HepG2 (cell line): ENCODE measurements around the gene DKKL1. TPM values are rescaled to one million over a fixed set of nuclear protein-coding genes. Genes with fewer than 3 reads are reported as not detected.

ENCODE experiments used
- ATAC-seq: fragments of 200-7000 bp; cut with Tn5 transposase; 3 replicates; pipeline ENCODE4 v1.9.1; 2020; ENCODE audit warnings: mild to moderate bottlenecking, moderate library complexity
- BruUV-seq: library from RNA; stranded (reverse); fragments of 400-500 nt; replicated peaks from 2 replicates; lab custom pipeline; 2021; lab: Mats Ljungman, UMichigan
- CTCF ChIA-PET: fragments of 300-600 bp; formaldehyde crosslinking; extraction: SDS; loops from one replicate; lab custom pipeline; 2021; ENCODE audit warnings: low total read pairs, inconsistent platforms, low intra/inter-chr PET ratio; lab: Yijun Ruan, JAX
- POLR2A ChIA-PET: fragments of 350-600 bp; sonication (Branson Sonifier 250); formaldehyde crosslinking; loops from one replicate; lab custom pipeline; 2020; ENCODE audit warnings: antibody characterized with exemption, inconsistent platforms; lab: Yijun Ruan, JAX
- DNase-seq: peaks from one replicate; pipeline ENCODE4 v3.0.0-alpha.2; 2015; ENCODE audit warnings: low spot score
- FAIRE-seq: peaks from 3 replicates; lab custom pipeline; 2011; peaks lifted over from hg19 to GRCh38; lab: Jason Lieb, UNC
- H2AFZ ChIP-seq: one replicate; pipeline ENCODE4 v1.6.1; 2011; ENCODE audit warnings: low read length, inconsistent platforms
- H3K27ac ChIP-seq: fragments of 300-600 bp; 3 replicates; pipeline ENCODE4 v1.8.0; 2011; ENCODE audit warnings: mixed run types, mild to moderate bottlenecking, mixed read lengths, low read length, inconsistent platforms; ENCODE audit not compliant: insufficient read depth; ENCODE audit errors: extremely low read length
- H3K27me3 ChIP-seq, 2 experiments: fragments of 200-600 bp in 1 of 2; 2 replicates in 1 of 2; 3 replicates in 1 of 2; pipeline versions ENCODE4 v1.6.0 to v1.8.0; 2011; ENCODE audit warnings: low read length in 2 of 2, mild to moderate bottlenecking in 2 of 2, moderate library complexity in 2 of 2, inconsistent platforms in 1 of 2; ENCODE audit not compliant: insufficient read depth in 2 of 2, control insufficient read depth in 1 of 2
- H3K36me3 ChIP-seq, 2 experiments: fragments of 200-600 bp in 1 of 2; replicated peaks in 1 of 2; 2 replicates in 1 of 2; 3 replicates in 1 of 2; pipeline versions ENCODE4 v1.5.1 to v1.8.0; 2011; ENCODE audit warnings: low read length in 2 of 2, inconsistent platforms in 1 of 2; ENCODE audit not compliant: insufficient read depth in 2 of 2, control insufficient read depth in 1 of 2
- H3K4me1 ChIP-seq: 2 replicates; pipeline ENCODE4 v1.5.1; 2012; ENCODE audit warnings: low read length, inconsistent platforms; ENCODE audit not compliant: insufficient read depth
- H3K4me2 ChIP-seq: 2 replicates; pipeline ENCODE4 v1.6.0; 2011; ENCODE audit warnings: low read depth, low read length, inconsistent platforms
- H3K4me3 ChIP-seq, 3 experiments: fragments of 200-600 bp in 1 of 3; sonication (generic), shearing (Covaris generic) in 1 of 3; replicated peaks in 1 of 3; 2 replicates each; pipeline ENCODE4 v1.5.1; 2011 to 2016; ENCODE audit warnings: low read length in 3 of 3, inconsistent platforms in 2 of 3, low read depth in 2 of 3, mild to moderate bottlenecking in 2 of 3, control low read depth in 1 of 3, mixed read lengths in 1 of 3; ENCODE audit not compliant: insufficient read depth in 1 of 3
- H3K79me2 ChIP-seq: one replicate; pipeline ENCODE4 v1.6.1; 2011; ENCODE audit warnings: low read length, inconsistent platforms; ENCODE audit not compliant: insufficient read depth
- H3K9ac ChIP-seq: 2 replicates; pipeline ENCODE4 v1.6.0; 2011; ENCODE audit warnings: mild to moderate bottlenecking, low read depth, low read length, inconsistent platforms; ENCODE audit not compliant: insufficient read depth
- H3K9me3 ChIP-seq: 2 replicates; pipeline ENCODE4 v1.5.1; 2012; ENCODE audit warnings: mild to moderate bottlenecking, low read length
- H4K20me1 ChIP-seq: 2 replicates; pipeline ENCODE4 v1.6.0; 2011; ENCODE audit warnings: inconsistent platforms, mild to moderate bottlenecking, low read length, moderate library complexity; ENCODE audit not compliant: insufficient read depth
- ATF1 ChIP-seq: IDR thresholded peaks from 2 replicates; pipeline ENCODE4 v1.6.1; 2016; ENCODE audit warnings: mild to moderate bottlenecking, control low read depth
- DMAP1 ChIP-seq: IDR thresholded peaks from 2 replicates; pipeline ENCODE4 v1.6.1; 2016
- EED ChIP-seq: sonication (generic); formaldehyde crosslinking; IDR thresholded peaks from 2 replicates; pipeline ENCODE4 v1.5.0; 2020; ENCODE audit warnings: mild to moderate bottlenecking, missing genetic modification reagents
- FOXK2 ChIP-seq: fragments of 450-650 bp; IDR thresholded peaks from 2 replicates; pipeline ENCODE4 v1.6.1; 2016
- HDAC2 ChIP-seq: sonication (generic); formaldehyde crosslinking; IDR thresholded peaks from 2 replicates; pipeline ENCODE4 v1.4.0; 2020; ENCODE audit warnings: missing genetic modification reagents
- NFATC3 ChIP-seq: sonication (generic); formaldehyde crosslinking; IDR thresholded peaks from 2 replicates; pipeline ENCODE4 v1.5.1; 2020; ENCODE audit warnings: mild to moderate bottlenecking, missing genetic modification reagents
- PAXIP1 ChIP-seq: sonication (generic); formaldehyde crosslinking; conservative IDR thresholded peaks from 2 replicates; pipeline ENCODE4 v1.4.0; 2020; ENCODE audit warnings: mild to moderate bottlenecking, missing genetic modification reagents, moderate library complexity
- PLRG1 ChIP-seq: fragments of 450-650 bp; conservative IDR thresholded peaks from 2 replicates; pipeline ENCODE4 v1.6.1; 2016
- PRPF4 ChIP-seq: fragments of 200-400 bp; formaldehyde crosslinking; IDR thresholded peaks from 2 replicates; pipeline ENCODE4 v1.6.1; 2016; ENCODE audit warnings: low read length, low read depth; ENCODE audit not compliant: poor library complexity, severe bottlenecking
- SALL1 ChIP-seq: sonication (generic); formaldehyde crosslinking; IDR thresholded peaks from 2 replicates; pipeline ENCODE4 v1.8.0; 2022; ENCODE audit warnings: mild to moderate bottlenecking, missing genetic modification reagents
- TAF1 ChIP-seq: sonication (generic); formaldehyde crosslinking; IDR thresholded peaks from 2 replicates; pipeline ENCODE4 v1.4.0; 2020; ENCODE audit warnings: missing genetic modification reagents
- TBP ChIP-seq: sonication (generic); formaldehyde crosslinking; IDR thresholded peaks from 2 replicates; pipeline ENCODE4 v1.5.0; 2020; ENCODE audit warnings: missing genetic modification reagents
- ZFAT ChIP-seq: sonication (generic); formaldehyde crosslinking; conservative IDR thresholded peaks from 2 replicates; pipeline ENCODE4 v1.8.1; 2023; ENCODE audit warnings: missing genetic modification reagents, inconsistent platforms
- ZMAT5 ChIP-seq: sonication (generic); formaldehyde crosslinking; IDR thresholded peaks from 2 replicates; pipeline ENCODE4 v1.5.0; 2020; ENCODE audit warnings: mild to moderate bottlenecking, low read depth, missing genetic modification reagents, borderline replicate concordance
- ZNF614 ChIP-seq: IDR thresholded peaks from 2 replicates; pipeline ENCODE4 v1.6.1; 2018; ENCODE audit warnings: missing biosample characterization, missing genetic modification reagents, inconsistent platforms, borderline replicate concordance
- ZNF761 ChIP-seq: sonication (generic); formaldehyde crosslinking; conservative IDR thresholded peaks from 2 replicates; pipeline ENCODE4 v1.4.0; 2020; ENCODE audit warnings: mild to moderate bottlenecking, missing genetic modification reagents
- WGBS: methylation state at CpG from one replicate; pipeline ENCODE4 v1.1.6; 2017; ENCODE audit warnings: low lambda C conversion rate; 5-methylcytosine and 5-hydroxymethylcytosine counted together
- in situ Hi-C: cut with HindIII; loops from 2 replicates; pipeline ENCODE4 v1.10.0; 2017; ENCODE audit warnings: low pct_unique_long_range_greater_than_20kb; ENCODE audit not compliant: extremely low pct_ligation_motif_present
- intact Hi-C: fragments of 100-400 bp; cut with micrococcal nuclease; formaldehyde crosslinking; loops from one replicate; pipeline ENCODE4 v1.10.0; 2022; ENCODE audit not compliant: unreplicated experiment
- polyA plus RNA-seq, 8 experiments: library from polyadenylated mRNA; depleted of rRNA in 3 of 8; stranded (reverse) in 7 of 8; unstranded in 1 of 8; fragments of >200 nt; fragmentation: Illumina TruSeq in 4 of 8; extraction: Trizol in 4 of 8; gene quantifications; 2 replicates each; pipeline versions ENCODE4 v1.2.1 to v1.2.3, GENCODE V29; 2011 to 2016; ENCODE audit warnings: low read depth in 4 of 8, missing spikeins in 1 of 8, mixed read lengths in 1 of 8; ENCODE audit not compliant: insufficient read depth in 1 of 8
- total RNA-seq, 5 experiments: library from RNA; depleted of rRNA; stranded (reverse); fragments of >200 nt; fragmentation: Illumina TruSeq; extraction: Trizol; gene quantifications; 2 replicates each; pipeline ENCODE4 v1.2.3, GENCODE V29; 2016; ENCODE audit warnings: low read depth in 1 of 5
- TF ChIP-seq, protein P1 (sequence below): sonication (generic); formaldehyde crosslinking; IDR thresholded peaks from 2 replicates; pipeline ENCODE4 v1.4.0; 2020; ENCODE audit warnings: mild to moderate bottlenecking, missing genetic modification reagents

The DKKL1 gene
- total and polyA plus RNA-seq, 2 of the 13 experiments (the other 11 are each of a cell fraction or from before 2014, with no cell fraction given): 0.30 to 0.31 TPM

- 3% methylated on average over 3 of the region's 3 CpGs for WGBS
- H3K9ac ChIP-seq: no peak overlapping the region
- H3K9me3 ChIP-seq: no peaks in the 10 kb centered on the region
- no peaks in the 10 kb centered on the region for H4K20me1 ChIP-seq
- DNase-seq (no peak), FAIRE-seq (no peak), ATAC-seq (no peak)
- peaks cover 17 to 89% of the 10 kb centered on the region in 2 experiments for H3K27me3 ChIP-seq
- POLR2A ChIA-PET: no interaction called here
- peaks cover 16% of the 10 kb centered on the region for H3K4me1 ChIP-seq
- no peak overlapping the region for H3K4me3 ChIP-seq
- H2AFZ ChIP-seq: no peak overlapping the region
- BruUV-seq: no TSS peak
- H3K27ac ChIP-seq: no peak overlapping the region
- TF ChIP-seq FOXK2 (no peak), PRPF4 (no peak), SALL1 (CRISPR knock-in tag) (no peak), PLRG1 (no peak), EED (CRISPR knock-in tag) (no peak), PAXIP1 (CRISPR knock-in tag) (no peak), HDAC2 (CRISPR knock-in tag) (no peak), ZNF761 (CRISPR knock-in tag) (no peak), TBP (CRISPR knock-in tag) (no peak), ZMAT5 (CRISPR knock-in tag) (no peak), ATF1 (CRISPR knock-in tag) (no peak), TAF1 (CRISPR knock-in tag) (no peak), ZFAT (CRISPR knock-in tag) (no peak), NFATC3 (CRISPR knock-in tag) (no peak), DMAP1 (no peak), ZNF614 (no peak)
- TF ChIP-seq, protein P1, sequence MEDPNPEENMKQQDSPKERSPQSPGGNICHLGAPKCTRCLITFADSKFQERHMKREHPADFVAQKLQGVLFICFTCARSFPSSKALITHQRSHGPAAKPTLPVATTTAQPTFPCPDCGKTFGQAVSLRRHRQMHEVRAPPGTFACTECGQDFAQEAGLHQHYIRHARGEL (CRISPR knock-in tag): no peak
- intact Hi-C loops: no loop called here
- H3K79me2 ChIP-seq: no peaks in the 10 kb centered on the region
- no peak overlapping the region for H3K4me2 ChIP-seq
- in situ Hi-C loops: no loop called here
- no peaks in the 10 kb centered on the region for H3K36me3 ChIP-seq
- CTCF ChIA-PET: no interaction called here
Measured at GRCh38 chr19:49423985-49424303, 60.3 kb downstream of the DKKL1 start.
